ENCODE results near the gene NOSIP. TPM values are rescaled to one million over a fixed set of nuclear protein-coding genes. Genes with fewer than 3 reads are reported as not detected.

NOSIP gene
- total RNA-seq, 1 experiment from 2014 or later = 142 TPM

DNA sequence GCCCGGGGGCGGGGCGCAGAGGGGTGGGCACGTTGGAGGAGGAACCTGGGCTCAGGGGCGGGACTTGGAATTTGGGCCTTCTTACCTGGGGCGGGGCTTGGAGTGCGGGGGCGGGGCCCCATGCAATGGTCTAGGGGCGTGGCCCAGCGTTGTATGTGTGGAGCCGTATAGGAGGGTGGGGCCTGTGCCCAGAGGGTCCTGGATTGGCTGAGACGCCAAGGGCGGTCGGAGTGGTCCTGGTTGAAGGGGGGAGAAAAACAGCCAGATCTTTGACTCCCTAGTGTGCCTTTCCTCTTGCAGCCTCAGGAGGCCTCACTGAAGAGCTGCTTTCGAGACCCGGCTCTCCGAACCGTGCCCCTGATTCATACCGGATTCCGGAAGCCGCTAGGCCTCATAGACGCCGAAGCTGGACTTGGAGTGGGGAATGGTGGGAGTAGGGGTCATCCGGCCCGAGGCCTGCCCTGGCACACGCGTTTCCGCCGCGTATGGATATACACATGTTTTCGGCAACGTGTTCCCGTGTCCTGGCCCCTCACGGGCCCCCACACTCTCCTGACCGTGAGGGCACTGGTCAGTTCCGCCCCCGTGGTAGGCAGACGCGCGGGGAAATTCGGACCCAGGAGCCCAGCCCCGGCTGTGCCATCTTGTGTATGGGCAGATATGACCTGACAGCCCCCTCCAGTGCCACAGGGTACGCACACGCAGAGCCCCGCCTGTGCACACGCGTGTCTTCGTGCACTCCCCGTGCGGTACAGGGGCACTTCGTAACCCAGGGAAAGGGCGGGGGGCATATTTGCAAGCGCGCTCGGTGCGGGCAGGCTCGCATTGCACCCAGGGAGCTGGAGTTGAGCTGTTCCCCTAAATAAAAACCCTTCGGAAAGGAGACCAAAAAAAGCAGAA, 10.0 kb upstream of the NOSIP start:
- DNase-seq = peak; percentile 100
- Histone ChIP-seq H3K27me3 (ENCODE audit: control insufficient read depth, insufficient read depth, low read length) (no peaks in the 10 kb centered on the region), H3K4me3 (ENCODE audit: insufficient read depth, low read depth, low read length) (peak overlapping the region; percentile 93), H3K36me3 (replicated peaks; ENCODE audit: control insufficient read depth, insufficient read depth, low read length) (peaks cover 8% of the 10 kb centered on the region)

DNA sequence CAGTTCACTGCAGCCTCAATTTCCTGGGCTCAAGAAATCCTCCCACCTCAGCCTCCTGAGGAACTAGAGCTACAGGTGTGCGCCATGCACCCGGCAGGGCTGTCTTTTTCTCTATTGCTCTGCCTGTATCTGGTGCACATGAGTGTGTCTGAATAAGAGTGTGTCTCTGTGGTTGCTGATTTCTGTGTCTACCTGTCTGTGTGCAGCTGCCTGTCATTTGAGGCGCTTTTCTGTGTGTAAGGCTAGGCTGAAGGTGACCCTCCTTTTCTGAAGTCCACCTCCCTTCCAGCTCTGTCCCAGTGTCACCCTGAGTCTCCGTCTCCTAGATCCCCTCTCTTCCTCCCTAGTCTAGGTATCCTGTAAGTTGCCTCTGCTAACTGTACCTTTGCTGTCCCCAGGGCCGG, 9.1 kb upstream of the NOSIP start:
- no peak overlapping the region for H3K4me3 ChIP-seq (ENCODE audit: insufficient read depth, low read depth, low read length)
- DNase-seq = no peak
- no peaks in the 10 kb centered on the region for H3K27me3 ChIP-seq (ENCODE audit: control insufficient read depth, insufficient read depth, low read length)

DNA sequence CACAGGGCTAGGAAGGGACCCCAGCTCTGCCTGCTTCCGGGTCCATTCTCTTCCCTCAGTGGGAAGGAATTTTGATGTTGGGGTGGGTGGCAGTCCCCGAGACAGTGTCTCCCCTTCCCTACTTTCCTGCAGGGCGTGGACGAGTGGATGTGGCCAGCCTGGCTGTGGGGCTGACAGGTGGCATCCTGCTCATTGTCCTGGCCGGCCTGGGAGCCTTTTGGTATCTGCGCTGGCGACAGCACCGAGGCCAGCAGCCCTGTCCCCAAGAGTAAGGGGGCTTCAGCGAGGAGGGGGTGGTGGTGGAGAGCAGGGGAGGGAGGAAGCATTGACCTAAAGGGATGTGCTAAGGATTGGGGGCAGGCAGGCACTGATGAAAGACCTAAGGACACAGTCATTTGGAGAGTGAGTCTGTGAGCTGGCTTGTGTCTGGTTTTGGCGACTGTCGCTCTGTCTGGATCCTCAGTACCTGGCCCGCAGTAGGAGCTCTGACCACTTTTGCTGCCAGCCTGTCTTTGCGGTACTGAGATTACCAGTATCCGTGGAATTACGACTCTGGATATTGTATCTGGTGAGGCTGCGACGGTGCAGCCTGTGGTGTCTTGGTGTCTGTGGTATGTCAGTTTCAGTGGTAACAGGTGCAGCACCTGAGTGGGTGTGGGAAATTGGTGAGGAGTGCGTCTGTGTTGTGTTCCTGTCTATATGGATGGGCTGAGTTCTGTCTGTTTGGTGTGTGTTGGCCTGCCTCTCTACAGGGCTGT, 8.2 kb upstream of the NOSIP start:
- no peaks in the 10 kb centered on the region for H3K36me3 ChIP-seq (replicated peaks; ENCODE audit: control insufficient read depth, insufficient read depth, low read length)
- DNase-seq = peak; percentile 15
- no peaks in the 10 kb centered on the region for H3K27me3 ChIP-seq (ENCODE audit: control insufficient read depth, insufficient read depth, low read length)
- no peak overlapping the region for H3K4me3 ChIP-seq (ENCODE audit: insufficient read depth, low read depth, low read length)

More for the DNA sequence above, 9.1 kb upstream of the NOSIP start:
- peaks cover 6% of the 10 kb centered on the region for H3K36me3 ChIP-seq (replicated peaks; ENCODE audit: control insufficient read depth, insufficient read depth, low read length)

DNA sequence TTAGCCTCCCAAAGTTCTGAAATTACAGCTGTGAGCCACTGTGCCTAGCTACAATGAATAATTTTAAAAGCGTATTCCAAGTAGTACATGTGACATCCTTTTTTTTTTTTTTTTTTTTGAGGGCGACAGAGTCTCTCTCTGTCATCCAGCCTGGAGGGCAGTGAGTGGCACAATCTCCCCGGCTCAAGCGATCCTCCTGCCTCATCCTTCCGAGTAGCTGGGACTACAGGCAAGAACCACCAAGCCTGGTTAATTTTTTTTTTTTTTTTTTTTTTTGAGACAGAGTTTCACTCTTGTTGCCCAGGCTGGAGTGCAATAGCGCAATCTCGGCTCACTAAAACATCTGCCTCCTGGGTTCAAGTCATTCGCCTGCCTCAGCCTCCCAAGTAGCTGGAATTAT, 6.9 kb upstream of the NOSIP start:
- Histone ChIP-seq H3K4me3 (ENCODE audit: insufficient read depth, low read depth, low read length) (no peak overlapping the region), H3K27me3 (ENCODE audit: control insufficient read depth, insufficient read depth, low read length) (no peaks in the 10 kb centered on the region), H3K36me3 (replicated peaks; ENCODE audit: control insufficient read depth, insufficient read depth, low read length) (no peaks in the 10 kb centered on the region)
- no peak for DNase-seq

DNA sequence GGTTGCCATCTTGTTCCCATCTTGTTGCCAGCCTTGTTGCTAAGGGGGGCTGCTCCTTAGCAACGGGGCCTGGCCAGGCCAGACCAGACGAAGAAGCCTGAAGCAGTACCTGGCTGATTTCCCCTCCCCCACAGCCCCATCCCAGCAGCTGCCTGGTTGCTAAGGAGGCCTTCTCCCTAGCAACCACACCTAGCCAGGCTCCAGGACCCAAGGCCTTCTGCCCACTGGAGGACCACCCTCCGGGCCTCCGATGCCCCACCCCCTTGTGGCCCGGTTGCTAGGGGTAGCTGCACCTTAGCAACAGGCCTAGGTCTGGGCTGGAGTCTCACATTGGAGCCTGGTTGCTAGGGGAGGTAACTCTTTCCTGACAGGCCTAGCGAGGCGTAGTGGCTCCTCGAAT, 4.7 kb upstream of the NOSIP start:
- DNase-seq = peak; percentile 91
- no peak overlapping the region for H3K4me3 ChIP-seq (ENCODE audit: insufficient read depth, low read depth, low read length)
- H3K36me3 ChIP-seq (replicated peaks; ENCODE audit: control insufficient read depth, insufficient read depth, low read length) = no peaks in the 10 kb centered on the region

DNA sequence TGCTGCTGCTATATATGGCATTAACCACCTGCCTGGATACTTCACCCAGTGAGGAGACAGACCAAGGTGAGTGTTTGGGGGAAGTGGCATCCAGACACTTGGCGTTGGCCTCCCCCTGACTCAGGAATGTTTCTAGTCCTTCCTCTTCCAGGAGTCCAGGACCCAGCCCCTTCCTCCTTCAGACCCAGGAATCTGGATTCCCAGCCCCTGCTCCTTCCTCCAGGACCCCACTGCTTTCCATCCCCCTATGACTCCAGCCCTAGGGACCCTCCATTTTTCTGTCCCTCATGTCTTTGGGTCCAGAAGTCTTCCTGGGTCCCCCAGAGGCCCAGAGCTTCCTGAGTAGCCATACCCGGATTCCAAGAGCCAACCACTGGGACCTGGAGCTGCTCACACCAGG, 2.9 kb upstream of the NOSIP start:
- Histone ChIP-seq H3K4me3 (ENCODE audit: insufficient read depth, low read depth, low read length) (no peak overlapping the region), H3K27me3 (ENCODE audit: control insufficient read depth, insufficient read depth, low read length) (no peaks in the 10 kb centered on the region), H3K36me3 (replicated peaks; ENCODE audit: control insufficient read depth, insufficient read depth, low read length) (no peaks in the 10 kb centered on the region)
- DNase-seq = no peak

More for the DNA sequence above, 4.7 kb upstream of the NOSIP start:
- H3K27me3 ChIP-seq (ENCODE audit: control insufficient read depth, insufficient read depth, low read length) = no peaks in the 10 kb centered on the region

DNA sequence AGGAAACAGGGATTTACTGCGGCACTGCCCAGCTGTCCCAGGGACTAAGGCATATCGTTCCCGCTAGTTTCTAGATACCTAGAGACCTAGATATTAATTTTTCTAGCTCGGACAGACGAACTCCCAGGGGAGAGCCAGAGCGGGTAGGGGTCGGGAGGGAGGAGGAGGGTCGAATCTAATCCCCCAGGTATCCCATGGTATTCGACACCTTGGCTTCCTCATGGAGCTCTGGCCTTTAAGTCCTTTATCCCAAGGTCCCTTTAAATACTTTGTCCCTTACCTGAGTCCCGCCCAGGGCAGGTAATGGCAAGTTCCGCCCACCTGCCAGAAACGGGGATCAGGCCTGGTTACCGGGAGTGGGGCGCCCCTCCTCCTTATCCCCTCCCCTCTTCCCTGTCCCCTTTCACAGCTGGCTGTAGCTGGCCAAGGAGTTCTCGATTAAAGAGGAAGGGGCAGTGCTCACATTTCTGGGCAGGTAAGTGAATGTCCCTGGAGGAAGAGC, 702 bp upstream of the NOSIP start, which contains the start of gene PRRG2:
TSS of gene PRRG2 (plus strand) at position 310 of the 502 bp plus-strand sequence. CDS start 1,904 bp downstream, outside the sequence.
- peaks cover 1% of the 10 kb centered on the region for H3K36me3 ChIP-seq (replicated peaks; ENCODE audit: control insufficient read depth, insufficient read depth, low read length)
- DNase-seq = peak; percentile 53
- H3K4me3 ChIP-seq (ENCODE audit: insufficient read depth, low read depth, low read length) = peak within 1 kb of the TSS; percentile 93
- no peaks in the 10 kb centered on the region for H3K27me3 ChIP-seq (ENCODE audit: control insufficient read depth, insufficient read depth, low read length)

DNA sequence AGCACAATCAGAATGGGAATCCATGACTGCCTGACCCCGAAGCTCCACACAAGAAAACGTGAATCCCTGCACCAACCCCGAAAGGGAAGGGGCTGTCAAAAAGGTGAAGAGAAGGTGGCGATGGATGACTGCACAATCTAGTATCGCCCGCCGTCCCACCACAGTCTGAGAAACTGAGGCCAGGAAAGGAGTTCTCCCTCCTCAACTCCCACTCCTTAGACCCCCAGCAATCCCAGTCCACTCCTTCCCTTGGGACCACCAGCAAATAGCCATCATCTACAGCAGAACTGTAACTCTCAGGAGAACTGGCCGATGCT, 451 bp downstream of the NOSIP start:
- DNase-seq = peak; percentile 22
- Histone ChIP-seq H3K36me3 (replicated peaks; ENCODE audit: control insufficient read depth, insufficient read depth, low read length) (peaks cover 2% of the 10 kb centered on the region), H3K4me3 (ENCODE audit: insufficient read depth, low read depth, low read length) (peak overlapping the region; percentile 93), H3K27me3 (ENCODE audit: control insufficient read depth, insufficient read depth, low read length) (no peaks in the 10 kb centered on the region)

DNA sequence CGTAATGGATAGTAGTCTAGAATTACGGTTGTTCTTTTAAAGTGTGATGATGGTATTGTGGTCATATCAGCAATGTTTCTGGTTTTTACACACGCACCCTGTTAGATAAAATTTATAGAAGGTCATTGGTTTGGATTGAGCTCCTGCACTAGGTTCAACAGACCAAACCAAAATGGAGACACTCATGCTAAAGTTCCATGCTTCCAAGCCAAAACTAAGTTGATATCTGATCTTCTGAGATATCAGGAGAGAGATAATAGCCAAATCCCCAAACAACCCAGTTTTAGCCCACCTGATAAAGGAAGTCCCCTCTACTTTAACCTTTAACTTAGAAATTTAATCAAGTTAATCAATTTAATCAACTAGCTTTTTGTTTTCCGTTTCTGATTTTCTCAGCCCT, 1.2 kb downstream of the NOSIP start:
- Histone ChIP-seq H3K27me3 (ENCODE audit: control insufficient read depth, insufficient read depth, low read length) (no peaks in the 10 kb centered on the region), H3K4me3 (ENCODE audit: insufficient read depth, low read depth, low read length) (no peak overlapping the region), H3K36me3 (replicated peaks; ENCODE audit: control insufficient read depth, insufficient read depth, low read length) (peaks cover 2% of the 10 kb centered on the region)
- DNase-seq = no peak

DNA sequence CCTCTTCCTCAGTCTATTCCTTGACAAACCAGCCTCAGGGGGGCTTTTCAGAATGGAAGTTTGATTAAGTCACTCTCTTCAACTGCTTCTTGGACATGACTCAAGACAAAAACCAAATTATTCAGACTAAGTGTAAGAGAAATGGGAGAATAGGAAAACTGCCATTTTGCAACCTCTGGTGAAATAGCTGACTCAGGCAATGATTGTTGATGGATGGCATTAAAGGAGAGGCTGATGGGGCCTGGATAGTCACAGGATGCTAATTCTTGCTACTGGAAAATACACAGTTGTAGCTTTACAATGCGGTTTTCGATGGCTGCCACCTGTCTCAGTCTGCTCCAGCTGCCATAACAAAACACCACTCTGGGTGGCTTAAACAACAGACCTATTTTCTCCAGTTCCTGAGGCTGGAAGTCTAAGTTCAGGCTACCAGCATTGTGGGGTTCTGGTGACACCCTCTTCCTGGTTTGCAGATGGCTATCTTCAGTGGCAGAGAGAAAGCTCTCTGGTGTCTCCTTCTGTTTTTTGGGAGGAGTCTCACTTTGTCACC, 6.1 kb downstream of the NOSIP start:
- Histone ChIP-seq H3K36me3 (replicated peaks; ENCODE audit: control insufficient read depth, insufficient read depth, low read length) (peaks cover 2% of the 10 kb centered on the region), H3K27me3 (ENCODE audit: control insufficient read depth, insufficient read depth, low read length) (no peaks in the 10 kb centered on the region), H3K4me3 (ENCODE audit: insufficient read depth, low read depth, low read length) (no peak overlapping the region)
- no peak for DNase-seq

DNA sequence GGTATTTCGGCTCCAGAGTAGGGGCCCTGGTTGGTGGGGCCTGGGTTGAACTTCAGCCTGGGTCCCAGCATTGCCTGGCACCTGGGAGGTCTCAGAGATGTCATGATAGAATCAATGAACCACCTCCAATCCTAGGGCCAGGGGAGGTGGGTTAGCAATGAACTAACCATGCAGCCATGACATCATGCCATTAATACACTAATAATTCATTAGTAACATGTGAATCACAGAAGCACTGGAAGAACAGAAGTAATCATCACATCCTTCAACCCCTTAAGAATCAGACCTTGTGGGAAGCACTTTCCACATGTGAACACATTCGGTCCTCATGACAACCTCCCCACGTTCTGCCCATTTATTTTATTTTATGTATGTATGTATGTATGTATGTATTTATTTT, 6.9 kb downstream of the NOSIP start:
- Histone ChIP-seq H3K36me3 (replicated peaks; ENCODE audit: control insufficient read depth, insufficient read depth, low read length) (peaks cover 2% of the 10 kb centered on the region), H3K27me3 (ENCODE audit: control insufficient read depth, insufficient read depth, low read length) (no peaks in the 10 kb centered on the region), H3K4me3 (ENCODE audit: insufficient read depth, low read depth, low read length) (no peak overlapping the region)
- DNase-seq = no peak

DNA sequence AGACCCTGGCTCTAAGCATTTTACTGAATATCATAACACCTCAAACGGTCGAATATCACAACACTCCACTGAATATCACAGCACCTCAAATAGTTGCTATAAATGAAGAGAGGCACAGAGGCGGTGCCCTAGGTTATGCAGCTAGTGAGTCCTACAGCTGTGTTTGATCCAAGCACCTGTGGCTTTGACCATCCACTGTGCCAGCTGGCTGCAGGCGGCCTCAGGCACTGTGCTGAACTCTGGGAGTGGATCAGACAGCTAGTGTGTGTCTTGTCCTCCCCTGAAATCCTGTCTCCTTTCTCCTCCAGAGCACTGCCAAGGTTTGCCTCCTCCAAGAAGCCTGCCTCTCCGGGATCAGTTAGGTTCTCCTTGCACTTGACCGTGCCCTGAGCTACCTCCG, 7.3 kb downstream of the NOSIP start:
- Histone ChIP-seq H3K27me3 (ENCODE audit: control insufficient read depth, insufficient read depth, low read length) (no peaks in the 10 kb centered on the region), H3K36me3 (replicated peaks; ENCODE audit: control insufficient read depth, insufficient read depth, low read length) (peaks cover 2% of the 10 kb centered on the region), H3K4me3 (ENCODE audit: insufficient read depth, low read depth, low read length) (no peak overlapping the region)
- DNase-seq = no peak

DNA sequence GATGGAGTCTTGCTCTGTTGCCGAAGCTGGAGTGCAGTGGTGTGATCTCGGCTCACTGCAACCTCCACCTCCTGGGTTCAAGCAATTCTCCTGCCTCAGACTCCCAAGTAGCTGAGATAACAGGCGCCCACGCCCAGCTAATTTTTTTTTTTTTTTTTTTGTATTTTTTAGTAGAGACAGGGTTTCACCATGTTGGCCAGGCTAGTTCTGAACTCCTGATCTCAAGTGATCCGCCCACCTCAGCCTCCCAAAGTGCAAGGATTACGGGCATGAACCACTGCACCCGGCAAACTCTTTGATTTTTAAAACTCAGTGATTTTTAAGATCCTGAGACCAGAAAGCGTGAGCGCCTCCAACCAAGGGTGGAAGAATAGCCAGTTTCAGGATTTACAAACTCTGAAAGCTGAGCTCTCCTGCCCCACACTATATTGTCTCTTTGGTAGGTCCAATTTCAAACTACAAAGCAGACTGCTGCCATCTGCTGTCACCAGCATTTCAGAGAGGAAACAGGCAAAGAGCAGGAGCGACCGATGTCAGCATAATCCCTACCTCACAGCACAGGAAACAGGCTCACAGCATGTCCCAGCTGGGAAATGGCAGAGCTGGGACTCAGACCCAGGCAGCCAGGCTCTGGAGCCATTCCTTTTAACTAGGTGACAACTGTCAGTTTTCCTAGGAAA, 9.2 kb downstream of the NOSIP start:
- no peak overlapping the region for H3K4me3 ChIP-seq (ENCODE audit: insufficient read depth, low read depth, low read length)
- DNase-seq = peak; percentile 44
- peaks cover 2% of the 10 kb centered on the region for H3K36me3 ChIP-seq (replicated peaks; ENCODE audit: control insufficient read depth, insufficient read depth, low read length)
- H3K27me3 ChIP-seq (ENCODE audit: control insufficient read depth, insufficient read depth, low read length) = no peaks in the 10 kb centered on the region

DNA sequence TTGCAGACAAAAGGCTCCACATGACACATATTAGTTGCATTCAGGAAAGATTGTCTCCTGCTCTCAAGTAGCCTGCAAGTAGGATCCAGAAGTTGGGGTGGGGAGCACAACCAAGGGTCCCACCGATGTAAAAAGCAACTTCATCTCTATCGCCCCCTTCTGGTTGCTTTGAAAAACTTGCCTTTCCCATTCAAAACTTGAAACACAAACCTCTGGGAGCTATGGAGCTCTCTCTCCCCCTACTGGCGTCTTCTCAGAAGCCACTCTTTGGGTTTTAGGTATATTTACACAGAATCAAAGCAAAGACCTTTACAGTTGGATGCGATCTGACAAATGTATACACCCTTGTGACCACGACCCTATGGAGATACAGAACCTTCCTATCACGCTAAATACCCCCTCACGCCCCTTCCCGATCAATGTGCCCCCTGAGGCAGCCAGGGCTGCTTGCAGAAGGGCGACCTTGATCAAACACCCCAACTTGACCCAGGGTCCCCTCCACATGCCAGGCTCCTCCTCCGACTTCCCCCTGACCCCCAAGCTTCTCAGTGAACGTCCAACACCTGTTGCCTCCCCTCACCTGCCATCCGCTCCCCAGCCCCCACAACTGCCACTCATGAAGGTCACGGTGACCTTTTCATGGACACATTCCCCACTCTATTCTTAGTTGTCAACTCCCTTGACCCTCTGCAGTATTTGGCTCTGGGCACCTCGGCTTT, 10.1 kb downstream of the NOSIP start:
- peak; percentile 93 for DNase-seq
- Histone ChIP-seq H3K27me3 (ENCODE audit: control insufficient read depth, insufficient read depth, low read length) (no peaks in the 10 kb centered on the region), H3K36me3 (replicated peaks; ENCODE audit: control insufficient read depth, insufficient read depth, low read length) (no peaks in the 10 kb centered on the region), H3K4me3 (ENCODE audit: insufficient read depth, low read depth, low read length) (no peak overlapping the region)

Data from H7 (cell line).